Osteoblast (primary cell): ENCODE results near the gene ORMDL3. TPM values are rescaled to one million over a fixed set of nuclear protein-coding genes. Genes with fewer than 3 reads are reported as not detected.

Experiments used
- DNase-seq: peaks from one replicate; pipeline ENCODE4 v3.0.0; 2011; ENCODE audit warnings: low spot score, mixed read lengths; ENCODE audit not compliant: insufficient read length; ENCODE audit errors: missing footprints
- H2AFZ ChIP-seq: 2 replicates; pipeline ENCODE4 v1.6.0; 2011; ENCODE audit warnings: mild to moderate bottlenecking, low read length
- H3K27ac ChIP-seq: 2 replicates; pipeline ENCODE4 v1.5.1; 2011; ENCODE audit warnings: mild to moderate bottlenecking, low read depth, low read length, moderate library complexity
- H3K27me3 ChIP-seq: 2 replicates; pipeline ENCODE4 v1.6.0; 2012; ENCODE audit warnings: mild to moderate bottlenecking, control low read depth, inconsistent platforms, low read length, moderate library complexity; ENCODE audit not compliant: insufficient read depth
- H3K36me3 ChIP-seq: 2 replicates; pipeline ENCODE4 v1.5.1; 2011; ENCODE audit warnings: mild to moderate bottlenecking, low read length, control low read depth, moderate library complexity; ENCODE audit not compliant: insufficient read depth
- H3K4me1 ChIP-seq: 2 replicates; pipeline ENCODE4 v1.5.1; 2011; ENCODE audit warnings: mild to moderate bottlenecking, low read length, control low read depth, moderate library complexity; ENCODE audit not compliant: insufficient read depth
- H3K4me2 ChIP-seq: 2 replicates; pipeline ENCODE4 v1.6.0; 2011; ENCODE audit warnings: mild to moderate bottlenecking, low read length; ENCODE audit not compliant: insufficient read depth
- H3K4me3 ChIP-seq: fragments of 200-600 bp; sonication (generic); 3 replicates; pipeline ENCODE4 v1.5.1; 2012; ENCODE audit warnings: mild to moderate bottlenecking, low read length, inconsistent platforms; ENCODE audit not compliant: insufficient read depth
- H3K79me2 ChIP-seq: 2 replicates; pipeline ENCODE4 v1.6.0; 2012; ENCODE audit warnings: mild to moderate bottlenecking, low read length, control low read depth, inconsistent platforms; ENCODE audit not compliant: insufficient read depth
- H3K9me3 ChIP-seq: 2 replicates; pipeline ENCODE4 v1.5.1; 2011; ENCODE audit warnings: low read depth, low read length, control low read depth
- H4K20me1 ChIP-seq: 2 replicates; pipeline ENCODE4 v1.6.0; 2012; ENCODE audit warnings: mild to moderate bottlenecking, low read length, control low read depth; ENCODE audit not compliant: insufficient read depth
- CTCF ChIP-seq: IDR thresholded peaks from 2 replicates; pipeline ENCODE4 v1.5.1; 2011; ENCODE audit warnings: mild to moderate bottlenecking, low read depth, low read length, moderate library complexity; ENCODE audit errors: extremely low read depth
- total RNA-seq: library from RNA; depleted of rRNA; stranded (reverse); fragments of >200 nt; gene quantifications from 2 replicates; pipeline ENCODE4 v1.2.3, GENCODE V29; 2012

Gene ORMDL3
- total RNA-seq, 1 donor: 39.8 TPM

DNA sequence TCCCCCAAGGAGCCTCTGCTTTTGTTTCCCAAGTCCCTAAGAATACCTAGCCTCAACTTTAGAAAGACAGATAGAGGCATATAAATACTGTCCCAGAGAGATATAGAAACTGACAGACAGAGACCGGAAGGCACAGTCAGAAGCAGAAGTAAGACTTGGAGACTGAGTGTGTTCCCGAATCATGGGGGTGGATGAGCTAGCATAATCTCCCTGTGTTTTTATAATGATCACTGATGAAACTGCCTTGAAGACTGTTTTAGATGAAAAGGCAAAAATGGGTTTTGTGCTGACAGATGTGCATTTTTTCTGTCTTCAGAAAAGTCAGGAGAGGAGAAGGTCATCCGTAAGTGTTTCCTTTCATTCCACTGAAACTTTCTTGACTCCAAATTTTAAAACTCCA lies 44.9 kb upstream of the ORMDL3 start:
- H3K36me3 ChIP-seq: no peaks in the 10 kb centered on the region
- H3K9me3 ChIP-seq: no peaks in the 10 kb centered on the region
- H3K4me3 ChIP-seq: peak overlapping the region; percentile 6
- peaks cover 10% of the 10 kb centered on the region for H3K27me3 ChIP-seq
- TF ChIP-seq CTCF: no peak
- H4K20me1 ChIP-seq: no peaks in the 10 kb centered on the region
- H3K4me1 ChIP-seq: peaks cover 14% of the 10 kb centered on the region
- H3K27ac ChIP-seq: peak overlapping the region; percentile 24
- peak overlapping the region; percentile 68 for H3K4me2 ChIP-seq
- no peaks in the 10 kb centered on the region for H3K79me2 ChIP-seq
- no peak for DNase-seq
- H2AFZ ChIP-seq: peak overlapping the region; percentile 50

GRCh38 chr17:39971076-39971603 lies 43.7 kb upstream of the ORMDL3 start:
- no peak for TF ChIP-seq CTCF
- Histone ChIP-seq H2AFZ (no peak overlapping the region), H3K79me2 (no peaks in the 10 kb centered on the region)

GRCh38 chr17:39970157-39970692 lies 42.8 kb upstream of the ORMDL3 start:
- H3K9me3 ChIP-seq: no peaks in the 10 kb centered on the region
- no peak overlapping the region for H3K27ac ChIP-seq
- H3K36me3 ChIP-seq: no peaks in the 10 kb centered on the region
- peaks cover 14% of the 10 kb centered on the region for H3K4me1 ChIP-seq
- no peak for DNase-seq
- H3K4me2 ChIP-seq: no peak overlapping the region
- H2AFZ ChIP-seq: no peak overlapping the region
- H3K27me3 ChIP-seq: peaks cover 18% of the 10 kb centered on the region
- no peak for TF ChIP-seq CTCF
- no peak overlapping the region for H3K4me3 ChIP-seq
- no peaks in the 10 kb centered on the region for H3K79me2 ChIP-seq
- no peaks in the 10 kb centered on the region for H4K20me1 ChIP-seq

More at GRCh38 chr17:39971076-39971603, 43.7 kb upstream of the ORMDL3 start:
- H3K4me1 ChIP-seq: peaks cover 14% of the 10 kb centered on the region
- H3K27me3 ChIP-seq: peaks cover 10% of the 10 kb centered on the region
- no peak overlapping the region for H3K4me3 ChIP-seq
- H3K9me3 ChIP-seq: no peaks in the 10 kb centered on the region
- H4K20me1 ChIP-seq: no peaks in the 10 kb centered on the region
- no peaks in the 10 kb centered on the region for H3K36me3 ChIP-seq
- no peak overlapping the region for H3K27ac ChIP-seq
- DNase-seq: no peak
- H3K4me2 ChIP-seq: no peak overlapping the region

GRCh38 chr17:39969375-39969774 lies 42.0 kb upstream of the ORMDL3 start:
- Histone ChIP-seq H3K27me3 (peaks cover 25% of the 10 kb centered on the region), H3K4me1 (peaks cover 14% of the 10 kb centered on the region), H3K4me2 (no peak overlapping the region), H3K4me3 (no peak overlapping the region), H4K20me1 (no peaks in the 10 kb centered on the region), H3K27ac (no peak overlapping the region), H3K9me3 (no peaks in the 10 kb centered on the region), H3K36me3 (no peaks in the 10 kb centered on the region), H2AFZ (no peak overlapping the region), H3K79me2 (no peaks in the 10 kb centered on the region)
- no peak for TF ChIP-seq CTCF
- DNase-seq: no peak
